ENCODE results near the gene OR51D1.

Gene OR51D1

GRCh38 chr11:4664183-4664582 is 26.9 kb downstream of the OR51D1 start:
- no peak for TF ChIP-seq CTCF (conservative IDR thresholded peaks at IDR 0.05; ENCODE audit: low read length)
- DNase-seq (ENCODE audit: low read depth): no peak
- H3K4me3 ChIP-seq (ENCODE audit: low read length): no peak overlapping the region

GRCh38 chr11:4664786-4665185 is 27.5 kb downstream of the OR51D1 start:
- no peak for TF ChIP-seq CTCF (conservative IDR thresholded peaks at IDR 0.05; ENCODE audit: low read length)
- no peak overlapping the region for H3K4me3 ChIP-seq (ENCODE audit: low read length)
- DNase-seq (ENCODE audit: low read depth): no peak

GRCh38 chr11:4665424-4665823 is 28.1 kb downstream of the OR51D1 start:
- no peak overlapping the region for H3K4me3 ChIP-seq (ENCODE audit: low read length)
- DNase-seq (ENCODE audit: low read depth): no peak
- no peak for TF ChIP-seq CTCF (conservative IDR thresholded peaks at IDR 0.05; ENCODE audit: low read length)

GRCh38 chr11:4671741-4672140 is 34.5 kb downstream of the OR51D1 start:
- no peak for DNase-seq (ENCODE audit: low read depth)
- TF ChIP-seq CTCF (conservative IDR thresholded peaks at IDR 0.05; ENCODE audit: low read length): no peak
- H3K4me3 ChIP-seq (ENCODE audit: low read length): no peak overlapping the region

- no peak overlapping the region for H3K4me3 ChIP-seq (ENCODE audit: low read length)
- no peak for DNase-seq (ENCODE audit: low read depth)
- no peak for TF ChIP-seq CTCF (conservative IDR thresholded peaks at IDR 0.05; ENCODE audit: low read length)
Observed at GRCh38 chr11:4672470-4672869, 35.2 kb downstream of the OR51D1 start.

- H3K4me3 ChIP-seq (ENCODE audit: low read length): no peak overlapping the region
- no peak for TF ChIP-seq CTCF (conservative IDR thresholded peaks at IDR 0.05; ENCODE audit: low read length)
- DNase-seq (ENCODE audit: low read depth): no peak
Observed at GRCh38 chr11:4673781-4674180, 36.5 kb downstream of the OR51D1 start.

- DNase-seq (ENCODE audit: low read depth): no peak
- no peak for TF ChIP-seq CTCF (conservative IDR thresholded peaks at IDR 0.05; ENCODE audit: low read length)
- H3K4me3 ChIP-seq (ENCODE audit: low read length): no peak overlapping the region
Observed at GRCh38 chr11:4677948-4678347, 40.7 kb downstream of the OR51D1 start.
